Gastrocnemius medialis (tissue), 4 donors: Measurements from ENCODE around the gene EML5.

ENCODE experiments used
- CTCF ChIP-seq, 5 experiments: fragments of 450-650 bp in 3 of 5; fragments of 200-600 bp in 2 of 5; sonication (generic) in 2 of 5; IDR thresholded peaks in 4 of 5; conservative IDR thresholded peaks in 1 of 5; 1 replicate in 4 of 5; 2 replicates in 1 of 5; pipeline ENCODE4 v1.5.1; 2016 to 2019; ENCODE audit warnings: antibody characterized with exemption in 5 of 5, mild to moderate bottlenecking in 3 of 5, moderate library complexity in 3 of 5
- POLR2A ChIP-seq, 2 donors: fragments of 450-650 bp; IDR thresholded peaks; one replicate each; pipeline ENCODE4 v1.6.1; 2017; ENCODE audit warnings: antibody characterized with exemption in 2 of 2, mild to moderate bottlenecking in 2 of 2, moderate library complexity in 2 of 2

GRCh38 chr14:88786715-88787114, 6.0 kb downstream of the EML5 start:
- TF ChIP-seq CTCF (IDR thresholded peaks at IDR 0.05 in 4 of 5, conservative IDR thresholded peaks at IDR 0.05 in 1 of 5) = no peak
- TF ChIP-seq POLR2A (IDR thresholded peaks at IDR 0.05) = no peak
